H1 (cell line): ENCODE results near the gene PITPNB. TPM values are rescaled to one million over a fixed set of nuclear protein-coding genes. Genes with fewer than 3 reads are reported as not detected.

Experiments used
- CTCF ChIA-PET: fragments of 300-600 bp; sonication (Branson Sonifier 250); formaldehyde crosslinking; loops from one replicate; lab custom pipeline; 2021; ENCODE audit not compliant: partially characterized antibody; lab: Charles Lee
- POLR2A ChIA-PET: fragments of 300-600 bp; sonication (Branson Sonifier 250); formaldehyde crosslinking; loops from one replicate; lab custom pipeline; 2021; ENCODE audit warnings: inconsistent platforms; ENCODE audit not compliant: partially characterized antibody; lab: Charles Lee
- DNase-seq, 2 experiments: peaks; one replicate each; pipeline versions ENCODE4 v3.0.0 to v3.0.0-alpha.2; 2010 to 2022; ENCODE audit warnings: low spot score in 2 of 2, low read depth in 1 of 2, mixed read lengths in 1 of 2
- FAIRE-seq: peaks from 2 replicates; lab custom pipeline; 2011; peaks lifted over from hg19 to GRCh38; lab: Jason Lieb, UNC
- H2AFZ ChIP-seq: 2 replicates; pipeline ENCODE4 v1.8.1; 2012; ENCODE audit warnings: low read length, inconsistent platforms
- H2AK5ac ChIP-seq: 2 replicates; pipeline ENCODE4 v1.6.1; 2013; ENCODE audit warnings: low read depth, low read length
- H2BK120ac ChIP-seq: replicated peaks from 2 replicates; pipeline ENCODE3; 2013; ENCODE audit warnings: low read depth, low read length, inconsistent platforms
- H2BK12ac ChIP-seq: 2 replicates; pipeline ENCODE4 v1.6.1; 2013; ENCODE audit warnings: low read depth, low read length
- H2BK15ac ChIP-seq: 2 replicates; pipeline ENCODE4 v1.6.1; 2013; ENCODE audit warnings: low read length
- H2BK20ac ChIP-seq: 2 replicates; pipeline ENCODE4 v1.6.1; 2013; ENCODE audit warnings: low read length
- H2BK5ac ChIP-seq: 2 replicates; pipeline ENCODE4 v1.6.1; 2013; ENCODE audit warnings: low read depth, low read length
- H3K14ac ChIP-seq: 2 replicates; pipeline ENCODE4 v1.6.1; 2013; ENCODE audit warnings: inconsistent platforms; ENCODE audit not compliant: insufficient read length
- H3K18ac ChIP-seq: 2 replicates; pipeline ENCODE4 v1.6.1; 2013; ENCODE audit warnings: low read length; ENCODE audit errors: extremely low read depth
- H3K23ac ChIP-seq: 2 replicates; pipeline ENCODE4 v1.6.1; 2013; ENCODE audit warnings: inconsistent platforms; ENCODE audit not compliant: insufficient read length
- H3K23me2 ChIP-seq: 2 replicates; pipeline ENCODE4 v1.6.1; 2013; ENCODE audit warnings: low read depth, low read length
- H3K27ac ChIP-seq: 2 replicates; pipeline ENCODE4 v1.6.1; 2011; ENCODE audit warnings: low read depth, low read length, inconsistent platforms
- H3K27me3 ChIP-seq, 4 experiments: replicated peaks in 1 of 4; 1 replicate in 1 of 4; 2 replicates in 3 of 4; pipeline versions ENCODE4 v1.6.1 to v1.8.1; 2011 to 2013; ENCODE audit warnings: low read length in 3 of 4, mild to moderate bottlenecking in 3 of 4, inconsistent platforms in 2 of 4, mixed read lengths in 2 of 4, moderate library complexity in 1 of 4; ENCODE audit not compliant: control insufficient read depth in 3 of 4, insufficient read depth in 3 of 4; ENCODE audit errors: extremely low read depth in 1 of 4
- H3K36me3 ChIP-seq, 4 experiments: 2 replicates each; pipeline versions ENCODE4 v1.6.1 to v1.8.1; 2011 to 2013; ENCODE audit warnings: mild to moderate bottlenecking in 4 of 4, low read length in 3 of 4, moderate library complexity in 2 of 4, control low read depth in 1 of 4, inconsistent platforms in 1 of 4; ENCODE audit not compliant: insufficient read depth in 4 of 4, control insufficient read depth in 2 of 4
- H3K4ac ChIP-seq: replicated peaks from 2 replicates; pipeline ENCODE3; 2013; ENCODE audit warnings: low read length, low read depth, mixed read lengths, inconsistent platforms; ENCODE audit not compliant: insufficient read length
- H3K4me1 ChIP-seq, 4 experiments: replicated peaks in 1 of 4; 1 replicate in 1 of 4; 2 replicates in 3 of 4; pipeline versions ENCODE4 v1.6.1 to v1.8.1; 2011 to 2013; ENCODE audit warnings: low read length in 3 of 4, inconsistent platforms in 2 of 4, mixed read lengths in 1 of 4; ENCODE audit not compliant: insufficient read depth in 4 of 4, control insufficient read depth in 3 of 4
- H3K4me2 ChIP-seq, 2 experiments: 2 replicates each; pipeline versions ENCODE4 v1.6.1 to v1.8.1; 2011 to 2013; ENCODE audit warnings: low read depth in 2 of 2, low read length in 2 of 2, control low read depth in 1 of 2, inconsistent platforms in 1 of 2, mild to moderate bottlenecking in 1 of 2; ENCODE audit not compliant: insufficient read depth in 1 of 2
- H3K4me3 ChIP-seq, 4 experiments: fragments of 200-600, 300-600 bp in 1 of 4; sonication (generic), shearing (Covaris generic), sonication (Bioruptor Twin) in 1 of 4; 2 replicates each; pipeline versions ENCODE4 v1.5.1 to v1.8.1; 2011 to 2016; ENCODE audit warnings: low read length in 4 of 4, low read depth in 3 of 4, control low read depth in 2 of 4, inconsistent platforms in 2 of 4, mild to moderate bottlenecking in 2 of 4, mixed read lengths in 1 of 4, moderate library complexity in 1 of 4; ENCODE audit not compliant: insufficient read depth in 2 of 4; ENCODE audit errors: extremely low read depth in 1 of 4
- H3K56ac ChIP-seq: replicated peaks from 2 replicates; pipeline ENCODE3; 2013; ENCODE audit warnings: low read depth, mild to moderate bottlenecking, mixed read lengths, low read length, inconsistent platforms; ENCODE audit not compliant: insufficient read length
- H3K79me1 ChIP-seq: 2 replicates; pipeline ENCODE4 v1.6.1; 2013; ENCODE audit warnings: low read depth, low read length, control low read depth
- H3K79me2 ChIP-seq, 2 experiments: 2 replicates each; pipeline versions ENCODE4 v1.6.1 to v1.8.1; 2012 to 2013; ENCODE audit warnings: low read length in 2 of 2, mild to moderate bottlenecking in 2 of 2, inconsistent platforms in 1 of 2; ENCODE audit not compliant: insufficient read depth in 2 of 2, control insufficient read depth in 1 of 2
- H3K9ac ChIP-seq, 4 experiments: replicated peaks in 1 of 4; 1 replicate in 1 of 4; 2 replicates in 3 of 4; pipeline versions ENCODE4 v1.6.1 to v1.8.1; 2011 to 2013; ENCODE audit warnings: low read depth in 3 of 4, low read length in 3 of 4, control low read depth in 2 of 4, mild to moderate bottlenecking in 2 of 4, moderate library complexity in 2 of 4, inconsistent platforms in 1 of 4; ENCODE audit errors: extremely low read depth in 1 of 4
- H3K9me3 ChIP-seq, 2 experiments: 2 replicates each; pipeline versions ENCODE4 v1.6.1 to v1.8.1; 2012 to 2013; ENCODE audit warnings: mild to moderate bottlenecking in 2 of 2, moderate library complexity in 2 of 2, control low read depth in 1 of 2, inconsistent platforms in 1 of 2, low read depth in 1 of 2, low read length in 1 of 2, mixed read lengths in 1 of 2; ENCODE audit not compliant: insufficient read depth in 2 of 2
- H4K20me1 ChIP-seq, 2 experiments: replicated peaks in 1 of 2; 2 replicates each; pipeline versions ENCODE3 to v1.8.1; 2011 to 2013; ENCODE audit warnings: inconsistent platforms in 2 of 2, low read length in 2 of 2, mild to moderate bottlenecking in 1 of 2; ENCODE audit not compliant: insufficient read depth in 2 of 2, control insufficient read depth in 1 of 2
- H4K5ac ChIP-seq: 2 replicates; pipeline ENCODE4 v1.6.1; 2013; ENCODE audit warnings: low read length, low read depth, mixed read lengths, inconsistent platforms; ENCODE audit not compliant: insufficient read length
- H4K8ac ChIP-seq: 2 replicates; pipeline ENCODE4 v1.8.0; 2013; ENCODE audit warnings: mild to moderate bottlenecking, moderate library complexity, low read length, inconsistent platforms; ENCODE audit not compliant: insufficient read depth; ENCODE audit errors: extremely low read depth
- H4K91ac ChIP-seq: replicated peaks from 2 replicates; pipeline ENCODE3; 2013; ENCODE audit warnings: low read length, mixed read lengths, inconsistent platforms; ENCODE audit not compliant: insufficient read length
- CREB1 ChIP-seq: IDR thresholded peaks from 2 replicates; pipeline ENCODE4 v1.6.1; 2012; ENCODE audit warnings: inconsistent platforms
- JUN ChIP-seq: IDR thresholded peaks from 2 replicates; pipeline ENCODE4 v1.6.1; 2011; ENCODE audit warnings: low read depth, mild to moderate bottlenecking, improper control_type of control experiment, low read length
- KDM4A ChIP-seq: IDR thresholded peaks from one replicate; pipeline ENCODE4 v1.7.1; 2012; ENCODE audit warnings: low read depth, mild to moderate bottlenecking, moderate library complexity, low read length, inconsistent platforms; ENCODE audit not compliant: severe bottlenecking
- NRF1 ChIP-seq: IDR thresholded peaks from 2 replicates; pipeline ENCODE4 v1.6.1; 2011; ENCODE audit warnings: mild to moderate bottlenecking, low read depth, low read length, improper control_type of control experiment
- RNF2 ChIP-seq: fragments of 200-900, 300-1000 bp; sonication (generic); IDR thresholded peaks from 2 replicates; pipeline ENCODE4 v1.7.1; 2016; ENCODE audit warnings: borderline replicate concordance, low read depth, mild to moderate bottlenecking, antibody characterized with exemption, low read length; ENCODE audit not compliant: poor library complexity, severe bottlenecking; ENCODE audit errors: missing control alignments
- SP2 ChIP-seq: IDR thresholded peaks from 2 replicates; pipeline ENCODE4 v1.6.1; 2012; ENCODE audit warnings: mild to moderate bottlenecking, low read length, inconsistent platforms
- WGBS, 2 experiments: shearing (Covaris generic) in 1 of 2; methylation state at CpG; one replicate each; pipeline versions ENCODE4 v1.1.6 to v1.1.7; 2013 to 2015; ENCODE audit warnings: low lambda C conversion rate in 2 of 2, mixed read lengths in 2 of 2, inconsistent platforms in 1 of 2, low coverage in 1 of 2, missing lambda C conversion rate in 1 of 2; ENCODE audit not compliant: insufficient replicate concordance in 2 of 2, insufficient coverage in 1 of 2, insufficient read length in 1 of 2; ENCODE audit errors: extremely low coverage in 1 of 2, missing lambda C conversion rate in 1 of 2; 5-methylcytosine and 5-hydroxymethylcytosine counted together
- polyA plus RNA-seq, 7 experiments: library from polyadenylated mRNA; depleted of rRNA in 3 of 7; stranded (reverse) in 5 of 7; unstranded in 2 of 7; fragments of >200 nt in 5 of 7; fragments of 200-250 nt in 2 of 7; gene quantifications; 1 replicate in 5 of 7; 2 replicates in 1 of 7; 4 replicates in 1 of 7; pipeline versions ENCODE4 v1.2.1 to v1.2.3, GENCODE V29; 2011 to 2013; ENCODE audit warnings: missing spikeins in 2 of 7, mixed read lengths in 2 of 7
- total RNA-seq: library from RNA; stranded (reverse); fragmentation: NEBNext Ultra II Directional; extraction: Animal tissue kit (Norgen Biotek cat#: 25700); gene quantifications from 2 replicates; pipeline ENCODE4 v1.2.1, GENCODE V29; 2021
- TF ChIP-seq, protein P1 (sequence below): IDR thresholded peaks from 2 replicates; pipeline ENCODE4 v1.6.1; 2012; ENCODE audit warnings: low read length, inconsistent platforms
- TF ChIP-seq, protein P2 (sequence below): IDR thresholded peaks from 2 replicates; pipeline ENCODE4 v1.6.1; 2012; ENCODE audit warnings: inconsistent platforms
- TF ChIP-seq, protein P3 (sequence below): IDR thresholded peaks from 2 replicates; pipeline ENCODE4 v1.6.1; 2012; ENCODE audit warnings: inconsistent platforms

The PITPNB gene
- total and polyA plus RNA-seq, 2 of the 8 experiments (the other 6 are each of a cell fraction or from before 2014, with no cell fraction given): 24.6 to 89.3 TPM

- no peak overlapping the region for H3K14ac ChIP-seq
- no peak overlapping the region for H2AFZ ChIP-seq
- no peak overlapping the region for H3K9ac ChIP-seq
- H2BK5ac ChIP-seq: no peak overlapping the region
- H3K4me2 ChIP-seq: no peak overlapping the region
- H3K4me1 ChIP-seq: peaks cover 0 to 2% (median 0%) of the 10 kb centered on the region in 4 experiments; a peak in 4 of 7 replicates
- no peak overlapping the region for H2BK20ac ChIP-seq
- 87% methylated on average over 2 of the region's 2 CpGs; no CpG with 5 or more reads in 1 of the 2 experiments for WGBS, 2 experiments
- no peak overlapping the region for H2BK12ac ChIP-seq
- H3K4me3 ChIP-seq: no peak overlapping the region
- H3K23ac ChIP-seq: no peak overlapping the region
- H4K91ac ChIP-seq: no peak overlapping the region
- H3K56ac ChIP-seq: no peak overlapping the region
- H4K20me1 ChIP-seq: peaks cover 4 to 7% of the 10 kb centered on the region in 2 experiments
- ChIA-PET CTCF (interaction anchor here (1.1 to 2.8 kb wide), 3 partner anchors 9 to 15 kb away, joined by 4 to 14 read pairs (median 13); no protein-coding TSS in a partner anchor), POLR2A (interaction anchor here (1.5 kb wide), 1 partner anchor 13 kb away, joined by 3 read pairs; no protein-coding TSS in a partner anchor)
- H3K27ac ChIP-seq: no peak overlapping the region
- H3K18ac ChIP-seq: no peak overlapping the region
- H3K27me3 ChIP-seq: no peaks in the 10 kb centered on the region
- H2AK5ac ChIP-seq: no peak overlapping the region
- H4K5ac ChIP-seq: no peak overlapping the region
- no peak for FAIRE-seq
- no peak overlapping the region for H2BK15ac ChIP-seq
- DNase-seq: no peak
- no peaks in the 10 kb centered on the region for H3K23me2 ChIP-seq
- H3K79me2 ChIP-seq: peaks cover 0 to 3% of the 10 kb centered on the region in 2 experiments; a peak in 1 of 4 replicates
- no peak overlapping the region for H2BK120ac ChIP-seq
- H4K8ac ChIP-seq: no peak overlapping the region
- H3K36me3 ChIP-seq: peaks cover 4 to 24% (median 11%) of the 10 kb centered on the region in 4 experiments; a peak in 7 of 8 replicates
- peaks cover 5% of the 10 kb centered on the region for H3K79me1 ChIP-seq
- H3K4ac ChIP-seq: no peak overlapping the region
- no peaks in the 10 kb centered on the region for H3K9me3 ChIP-seq
- TF ChIP-seq CREB1: no peak
- no peak for TF ChIP-seq RNF2
- TF ChIP-seq, protein P1, sequence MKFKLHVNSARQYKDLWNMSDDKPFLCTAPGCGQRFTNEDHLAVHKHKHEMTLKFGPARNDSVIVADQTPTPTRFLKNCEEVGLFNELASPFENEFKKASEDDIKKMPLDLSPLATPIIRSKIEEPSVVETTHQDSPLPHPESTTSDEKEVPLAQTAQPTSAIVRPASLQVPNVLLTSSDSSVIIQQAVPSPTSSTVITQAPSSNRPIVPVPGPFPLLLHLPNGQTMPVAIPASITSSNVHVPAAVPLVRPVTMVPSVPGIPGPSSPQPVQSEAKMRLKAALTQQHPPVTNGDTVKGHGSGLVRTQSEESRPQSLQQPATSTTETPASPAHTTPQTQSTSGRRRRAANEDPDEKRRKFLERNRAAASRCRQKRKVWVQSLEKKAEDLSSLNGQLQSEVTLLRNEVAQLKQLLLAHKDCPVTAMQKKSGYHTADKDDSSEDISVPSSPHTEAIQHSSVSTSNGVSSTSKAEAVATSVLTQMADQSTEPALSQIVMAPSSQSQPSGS: no peak
- no peak for TF ChIP-seq SP2
- TF ChIP-seq, protein P2, sequence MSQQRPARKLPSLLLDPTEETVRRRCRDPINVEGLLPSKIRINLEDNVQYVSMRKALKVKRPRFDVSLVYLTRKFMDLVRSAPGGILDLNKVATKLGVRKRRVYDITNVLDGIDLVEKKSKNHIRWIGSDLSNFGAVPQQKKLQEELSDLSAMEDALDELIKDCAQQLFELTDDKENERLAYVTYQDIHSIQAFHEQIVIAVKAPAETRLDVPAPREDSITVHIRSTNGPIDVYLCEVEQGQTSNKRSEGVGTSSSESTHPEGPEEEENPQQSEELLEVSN: no peak
- TF ChIP-seq KDM4A: no peak
- TF ChIP-seq JUN: no peak
- TF ChIP-seq, protein P3, sequence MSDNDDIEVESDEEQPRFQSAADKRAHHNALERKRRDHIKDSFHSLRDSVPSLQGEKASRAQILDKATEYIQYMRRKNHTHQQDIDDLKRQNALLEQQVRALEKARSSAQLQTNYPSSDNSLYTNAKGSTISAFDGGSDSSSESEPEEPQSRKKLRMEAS: no peak
- TF ChIP-seq NRF1: no peak
Observed at GRCh38 chr22:27871306-27872014, 47.6 kb downstream of the PITPNB start.
